ENCODE data around the gene TMPRSS2.

Gene TMPRSS2

GRCh38 chr21:41501919-41502318 is 6.0 kb downstream of the TMPRSS2 start:
- no peak for TF ChIP-seq FOXP2 (optimal IDR thresholded peaks at IDR 0.05; ENCODE audit: borderline replicate concordance, extremely low read depth, extremely low read length, insufficient read depth)
- no peak for TF ChIP-seq TAF1 (IDR thresholded peaks at IDR 0.05; ENCODE audit: borderline replicate concordance, insufficient read depth, low read length)
- no peak for TF ChIP-seq REST (IDR thresholded peaks at IDR 0.05; ENCODE audit: insufficient read depth in 1 of 2, low read depth in 2 of 2, low read length in 2 of 2)
- no peak for TF ChIP-seq SIN3A (IDR thresholded peaks at IDR 0.05; ENCODE audit: borderline replicate concordance, insufficient read depth, low read length)
- no peak for TF ChIP-seq POLR2AphosphoS5 (IDR thresholded peaks at IDR 0.05; ENCODE audit: low read depth, low read length)

- no peak for TF ChIP-seq SIN3A (IDR thresholded peaks at IDR 0.05; ENCODE audit: borderline replicate concordance, insufficient read depth, low read length)
- TF ChIP-seq FOXP2 (optimal IDR thresholded peaks at IDR 0.05; ENCODE audit: borderline replicate concordance, extremely low read depth, extremely low read length, insufficient read depth) = no peak
- TF ChIP-seq TAF1 (IDR thresholded peaks at IDR 0.05; ENCODE audit: borderline replicate concordance, insufficient read depth, low read length) = no peak
- no peak for TF ChIP-seq REST (IDR thresholded peaks at IDR 0.05; ENCODE audit: insufficient read depth in 1 of 2, low read depth in 2 of 2, low read length in 2 of 2)
- TF ChIP-seq POLR2AphosphoS5 (IDR thresholded peaks at IDR 0.05; ENCODE audit: low read depth, low read length) = no peak
Observed at GRCh38 chr21:41500931-41501381, 7.0 kb downstream of the TMPRSS2 start.

- no peak for TF ChIP-seq REST (IDR thresholded peaks at IDR 0.05; ENCODE audit: insufficient read depth in 1 of 2, low read depth in 2 of 2, low read length in 2 of 2)
- TF ChIP-seq SIN3A (IDR thresholded peaks at IDR 0.05; ENCODE audit: borderline replicate concordance, insufficient read depth, low read length) = no peak
- TF ChIP-seq POLR2AphosphoS5 (IDR thresholded peaks at IDR 0.05; ENCODE audit: low read depth, low read length) = no peak
- no peak for TF ChIP-seq TAF1 (IDR thresholded peaks at IDR 0.05; ENCODE audit: borderline replicate concordance, insufficient read depth, low read length)
- TF ChIP-seq FOXP2 (optimal IDR thresholded peaks at IDR 0.05; ENCODE audit: borderline replicate concordance, extremely low read depth, extremely low read length, insufficient read depth) = no peak
Observed at GRCh38 chr21:41500363-41500762, 7.6 kb downstream of the TMPRSS2 start.

DNA sequence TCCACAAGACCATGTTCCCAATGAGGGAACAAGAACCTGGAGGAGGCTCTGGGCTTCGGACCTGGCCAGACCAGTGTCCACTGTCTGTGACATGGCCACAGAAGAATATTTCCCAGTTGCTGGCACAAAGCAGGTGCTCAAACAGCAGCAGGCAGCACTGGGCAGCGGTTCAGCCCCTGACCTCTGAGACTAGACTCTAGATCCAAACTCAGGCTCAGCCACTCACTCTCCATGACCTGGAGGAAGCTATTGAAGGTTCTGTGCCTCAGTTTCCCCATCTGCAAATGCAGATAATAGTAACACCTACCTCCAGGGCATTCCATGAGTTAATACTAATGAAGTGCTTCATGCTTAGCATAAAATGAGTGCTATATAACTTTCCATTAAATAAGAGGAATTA is 8.0 kb downstream of the TMPRSS2 start:
- TF ChIP-seq POLR2AphosphoS5 (IDR thresholded peaks at IDR 0.05; ENCODE audit: low read depth, low read length) (no peak), TAF1 (IDR thresholded peaks at IDR 0.05; ENCODE audit: borderline replicate concordance, insufficient read depth, low read length) (no peak), SIN3A (IDR thresholded peaks at IDR 0.05; ENCODE audit: borderline replicate concordance, insufficient read depth, low read length) (no peak), FOXP2 (optimal IDR thresholded peaks at IDR 0.05; ENCODE audit: borderline replicate concordance, extremely low read depth, extremely low read length, insufficient read depth) (no peak), REST (IDR thresholded peaks at IDR 0.05; ENCODE audit: insufficient read depth in 1 of 2, low read depth in 2 of 2, low read length in 2 of 2) (no peak)

DNA sequence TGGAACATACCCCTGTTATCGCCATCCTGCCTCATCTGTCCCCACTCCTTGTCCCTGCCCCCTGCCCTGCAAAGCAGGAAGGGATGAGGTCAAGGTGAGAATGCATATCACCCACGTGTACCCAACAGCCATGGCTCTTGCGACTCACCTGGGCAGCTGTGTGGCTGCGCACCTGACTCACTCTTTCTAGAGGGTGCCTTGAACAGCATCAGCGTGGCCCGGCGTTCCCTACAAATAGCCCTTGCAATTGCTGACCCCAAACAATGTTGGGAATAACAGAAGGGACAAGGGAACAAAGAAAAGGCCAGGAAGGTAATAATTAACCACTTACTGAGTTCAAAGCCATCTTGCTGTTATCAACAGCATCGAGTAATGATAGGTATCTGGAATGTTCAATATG is 10.2 kb downstream of the TMPRSS2 start:
- TF ChIP-seq POLR2AphosphoS5 (IDR thresholded peaks at IDR 0.05; ENCODE audit: low read depth, low read length) (no peak), FOXP2 (optimal IDR thresholded peaks at IDR 0.05; ENCODE audit: borderline replicate concordance, extremely low read depth, extremely low read length, insufficient read depth) (no peak), SIN3A (IDR thresholded peaks at IDR 0.05; ENCODE audit: borderline replicate concordance, insufficient read depth, low read length) (no peak), TAF1 (IDR thresholded peaks at IDR 0.05; ENCODE audit: borderline replicate concordance, insufficient read depth, low read length) (no peak), REST (IDR thresholded peaks at IDR 0.05; ENCODE audit: insufficient read depth in 1 of 2, low read depth in 2 of 2, low read length in 2 of 2) (no peak)
